Measurements from ENCODE around the gene IL17RC.
"Not testable (repeated sequence)": the region's sequence is repeated elsewhere in the genome, so short reads cannot be mapped to it uniquely, and the experiment has no call there.

Gene IL17RC, protein sequence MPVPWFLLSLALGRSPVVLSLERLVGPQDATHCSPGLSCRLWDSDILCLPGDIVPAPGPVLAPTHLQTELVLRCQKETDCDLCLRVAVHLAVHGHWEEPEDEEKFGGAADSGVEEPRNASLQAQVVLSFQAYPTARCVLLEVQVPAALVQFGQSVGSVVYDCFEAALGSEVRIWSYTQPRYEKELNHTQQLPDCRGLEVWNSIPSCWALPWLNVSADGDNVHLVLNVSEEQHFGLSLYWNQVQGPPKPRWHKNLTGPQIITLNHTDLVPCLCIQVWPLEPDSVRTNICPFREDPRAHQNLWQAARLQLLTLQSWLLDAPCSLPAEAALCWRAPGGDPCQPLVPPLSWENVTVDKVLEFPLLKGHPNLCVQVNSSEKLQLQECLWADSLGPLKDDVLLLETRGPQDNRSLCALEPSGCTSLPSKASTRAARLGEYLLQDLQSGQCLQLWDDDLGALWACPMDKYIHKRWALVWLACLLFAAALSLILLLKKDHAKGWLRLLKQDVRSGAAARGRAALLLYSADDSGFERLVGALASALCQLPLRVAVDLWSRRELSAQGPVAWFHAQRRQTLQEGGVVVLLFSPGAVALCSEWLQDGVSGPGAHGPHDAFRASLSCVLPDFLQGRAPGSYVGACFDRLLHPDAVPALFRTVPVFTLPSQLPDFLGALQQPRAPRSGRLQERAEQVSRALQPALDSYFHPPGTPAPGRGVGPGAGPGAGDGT

DNA sequence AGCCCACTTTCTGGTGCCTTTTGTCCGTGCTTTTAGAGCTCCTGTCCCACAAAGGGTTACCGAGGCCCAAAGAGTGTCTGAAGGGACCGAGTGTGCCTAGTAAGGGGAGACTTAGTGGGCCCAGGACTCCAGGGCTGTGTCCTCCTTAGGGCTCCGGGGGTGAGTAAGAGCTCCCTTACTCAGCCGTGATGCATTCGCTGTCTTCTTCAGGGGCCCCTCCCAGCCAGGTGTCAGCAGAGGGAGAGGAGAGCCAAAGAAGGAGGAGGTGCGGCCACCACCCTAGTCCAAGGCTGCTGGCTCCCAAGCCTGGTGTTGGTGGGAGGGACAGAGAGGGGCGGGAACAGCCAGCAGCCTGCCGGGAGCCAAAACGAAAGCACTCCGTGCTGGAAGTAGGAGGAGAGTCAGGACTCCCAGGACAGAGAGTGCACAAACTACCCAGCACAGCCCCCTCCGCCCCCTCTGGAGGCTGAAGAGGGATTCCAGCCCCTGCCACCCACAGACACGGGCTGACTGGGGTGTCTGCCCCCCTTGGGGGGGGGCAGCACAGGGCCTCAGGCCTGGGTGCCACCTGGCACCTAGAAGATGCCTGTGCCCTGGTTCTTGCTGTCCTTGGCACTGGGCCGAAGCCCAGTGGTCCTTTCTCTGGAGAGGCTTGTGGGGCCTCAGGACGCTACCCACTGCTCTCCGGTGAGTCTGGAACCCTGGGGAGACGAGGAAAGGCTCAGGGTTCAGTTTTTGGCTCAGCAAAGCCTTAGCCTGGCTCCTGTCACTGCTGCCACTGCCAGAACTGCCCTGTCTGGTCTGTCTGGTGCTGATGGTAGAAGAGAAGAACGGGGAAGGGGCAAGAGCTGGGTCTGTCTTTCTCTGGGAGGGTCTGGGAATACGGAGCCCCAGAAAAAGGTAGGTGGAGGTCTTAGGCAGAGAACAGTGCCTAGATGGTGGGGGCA is at the start of gene IL17RC:
Gene IL17RC (plus strand): TSS at position 365 of the 947 bp plus-strand sequence. CDS start 218 bp downstream, at position 583.
- peak; percentile 30 for DNase-seq (ENCODE audit: low read depth)

GRCh38 chr3:9867106-9867505 is 49.8 kb upstream of the IL17RC start:
- DNase-seq (ENCODE audit: low read depth) = no peak

DNA sequence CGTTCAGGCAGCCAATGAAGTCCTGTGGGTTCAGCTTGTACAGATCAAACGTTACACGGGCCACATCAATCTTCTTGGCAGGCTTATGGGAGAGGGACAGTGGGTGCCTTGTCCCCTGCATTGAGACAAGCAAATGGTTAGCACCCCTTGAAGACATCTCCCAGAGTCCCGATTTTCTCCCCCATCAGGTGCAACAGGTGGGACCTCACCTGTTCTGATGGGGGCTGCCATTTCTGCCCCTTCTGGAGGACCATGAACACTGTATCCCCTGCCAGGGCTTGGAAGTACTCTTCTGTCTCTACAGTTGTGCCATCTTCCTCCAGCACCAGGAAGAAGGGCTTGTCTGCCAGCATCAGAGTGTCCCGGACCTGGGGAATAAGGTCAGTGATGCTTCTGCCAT is 46.9 kb upstream of the IL17RC start:
- DNase-seq (ENCODE audit: low read depth) = no peak

DNA sequence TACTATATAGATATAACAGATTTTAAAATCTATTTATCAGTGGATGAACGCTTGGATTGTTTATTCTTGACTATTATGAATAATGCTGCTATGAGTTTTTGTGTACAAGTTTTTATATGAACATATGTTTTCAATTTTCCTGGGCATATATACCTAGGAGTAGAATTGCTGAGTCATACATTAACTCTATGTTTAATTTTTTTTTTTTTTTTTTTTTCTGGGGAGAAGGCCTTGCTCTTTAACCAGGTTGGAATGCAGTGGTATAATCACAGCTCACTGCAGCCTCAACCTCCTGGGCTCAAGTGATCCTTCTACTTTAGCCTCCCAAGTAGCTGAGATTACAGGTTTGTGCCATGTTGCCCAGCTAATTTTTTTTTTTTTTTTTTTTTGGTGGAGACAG is 45.9 kb upstream of the IL17RC start:
- DNase-seq (ENCODE audit: low read depth) = no peak

DNA sequence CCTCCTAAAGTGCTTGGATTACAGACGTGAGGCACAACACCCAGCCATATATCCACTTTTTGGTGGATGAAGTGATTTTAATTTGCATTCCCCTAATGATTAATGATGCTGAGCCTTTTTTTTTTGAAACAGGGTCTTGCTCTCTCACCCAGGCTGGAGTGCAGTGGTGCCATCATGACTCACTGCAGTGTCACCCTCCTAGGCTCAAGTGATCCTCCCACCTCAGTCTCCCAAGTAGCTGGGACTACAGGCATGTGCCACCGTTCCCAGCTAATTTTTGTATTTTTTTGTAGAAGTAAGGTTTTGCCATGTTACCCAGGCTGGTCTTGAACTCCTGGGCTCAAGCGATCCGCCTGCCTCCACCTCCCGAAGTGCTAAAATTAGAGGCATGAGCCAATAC is 44.8 kb upstream of the IL17RC start:
- DNase-seq (ENCODE audit: low read depth) = not testable (repeated sequence)

- DNase-seq (ENCODE audit: low read depth) = no peak
These were observed 41.5 kb upstream of the IL17RC start for GRCh38 chr3:9875448-9875847.

DNA sequence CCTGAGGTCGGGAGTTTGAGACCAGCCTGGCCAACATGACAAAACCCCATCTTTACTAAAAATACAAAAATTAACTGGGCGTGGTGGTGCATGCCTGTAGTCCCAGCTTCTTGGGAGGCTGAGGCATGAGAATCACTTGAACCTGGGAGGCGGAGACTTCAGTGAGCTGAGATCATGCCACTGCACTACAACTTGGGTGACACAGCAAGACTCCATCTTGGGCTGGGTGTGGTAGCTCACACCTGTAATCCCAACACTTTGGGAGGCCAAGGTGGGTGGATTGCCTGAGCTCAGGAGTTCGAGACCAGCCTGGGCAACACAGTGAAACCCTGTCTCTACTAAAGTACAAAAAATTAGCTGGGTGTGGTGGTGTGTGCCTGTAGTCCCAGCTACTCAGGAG is 40.6 kb upstream of the IL17RC start:
- DNase-seq (ENCODE audit: low read depth) = not testable (repeated sequence)

- no peak for DNase-seq (ENCODE audit: low read depth)
These were observed 39.9 kb upstream of the IL17RC start for GRCh38 chr3:9876991-9877390.

DNA sequence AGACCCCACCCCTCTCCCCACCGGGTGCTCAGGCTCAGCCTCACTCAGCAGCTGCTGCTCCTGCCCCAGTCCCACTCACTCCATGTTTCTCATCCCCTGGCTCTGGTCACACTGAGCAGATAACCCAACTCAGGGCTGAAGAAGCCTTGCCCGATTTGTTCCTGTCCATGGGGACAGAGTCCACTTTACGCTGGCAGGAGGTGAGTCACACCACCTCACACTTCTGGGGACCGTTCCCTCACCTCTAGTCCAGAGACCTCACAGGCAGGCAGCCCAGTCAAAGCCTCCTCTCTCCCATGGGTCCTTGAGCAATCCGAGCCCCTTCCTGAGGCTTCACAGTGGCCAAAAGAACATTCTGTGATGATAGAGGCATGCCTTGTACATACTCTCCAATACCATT is 38.2 kb upstream of the IL17RC start:
- no peak for DNase-seq (ENCODE audit: low read depth)

GRCh38 chr3:9879830-9880549 is 36.9 kb upstream of the IL17RC start, which contains the start of gene CIDEC:
CIDEC (minus strand) TSS chr3:9880253; CDS start chr3:9878486, 1,767 bp downstream.
- DNase-seq (ENCODE audit: low read depth) = no peak

- DNase-seq (ENCODE audit: low read depth) = no peak
These were observed 35.5 kb upstream of the IL17RC start for GRCh38 chr3:9881441-9881840.

GRCh38 chr3:9883706-9884554 is 33.0 kb upstream of the IL17RC start:
- DNase-seq (ENCODE audit: low read depth) = no peak

- no peak for DNase-seq (ENCODE audit: low read depth)
These were observed 32.2 kb upstream of the IL17RC start for GRCh38 chr3:9884555-9885165.

- no peak for DNase-seq (ENCODE audit: low read depth)
These were observed 30.6 kb upstream of the IL17RC start for GRCh38 chr3:9886328-9886727.

DNA sequence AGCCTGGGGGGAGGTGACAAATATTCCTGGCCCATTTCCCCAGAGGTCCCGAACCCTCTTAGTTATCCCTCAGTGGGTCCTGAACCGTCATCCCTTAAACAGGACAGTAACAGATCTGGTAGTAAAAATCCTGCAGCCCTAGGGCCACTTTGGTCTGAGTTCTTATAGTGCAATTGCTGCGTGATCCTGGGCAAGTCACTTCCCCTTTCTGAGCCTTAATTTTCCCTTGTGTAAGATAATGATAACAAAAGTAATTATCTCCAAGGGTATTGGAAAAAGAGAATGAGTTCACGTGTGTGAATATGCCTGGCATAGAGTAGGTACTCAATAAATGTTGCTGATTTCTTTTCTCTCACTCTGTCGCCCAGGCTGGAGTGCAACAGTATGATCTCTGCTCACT is 29.4 kb upstream of the IL17RC start:
- DNase-seq (ENCODE audit: low read depth) = no peak

DNA sequence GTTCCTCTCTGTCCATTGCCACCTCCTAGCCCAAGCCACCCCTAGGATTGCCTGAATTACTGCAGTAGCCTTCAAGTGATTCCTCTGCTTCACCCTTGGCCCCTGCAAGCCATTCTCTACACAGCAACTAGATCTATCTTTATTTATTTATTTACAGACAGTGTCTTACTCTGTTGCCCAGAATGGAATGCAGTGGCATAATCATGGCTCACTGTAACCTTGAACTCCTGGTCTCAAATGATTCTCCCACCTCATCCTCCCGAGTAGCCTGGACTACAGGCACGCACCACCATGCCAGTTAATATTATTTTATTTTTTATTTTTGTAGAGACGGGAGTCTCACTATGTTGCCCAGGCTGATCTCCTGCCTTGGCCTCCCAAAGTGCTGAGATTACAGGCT is 28.4 kb upstream of the IL17RC start:
- no peak for DNase-seq (ENCODE audit: low read depth)

DNA sequence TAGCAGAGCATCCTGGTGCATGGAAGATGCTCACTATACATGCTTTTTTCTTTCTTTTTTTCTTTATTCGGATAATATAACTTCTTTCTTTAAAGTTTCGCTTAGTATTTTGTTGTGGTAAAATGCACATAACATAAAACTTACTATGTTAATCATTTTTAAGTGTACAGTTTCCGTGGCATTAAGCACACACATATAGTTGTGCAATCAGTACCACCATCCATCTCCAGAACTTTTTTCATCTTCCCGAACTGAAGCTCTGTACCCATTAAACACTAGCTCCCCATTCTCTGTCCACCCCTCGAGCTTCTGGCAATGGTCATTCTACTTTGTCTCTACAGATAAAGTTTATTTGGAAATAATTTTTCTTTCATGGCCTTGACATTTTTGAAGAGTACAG is 27.5 kb upstream of the IL17RC start:
- no peak for DNase-seq (ENCODE audit: low read depth)

- DNase-seq (ENCODE audit: low read depth) = peak; percentile 84
These were observed 26.4 kb upstream of the IL17RC start, which contains the start of gene JAGN1 for GRCh38 chr3:9890249-9891071. JAGN1 (plus strand) TSS chr3:9890610; CDS start chr3:9890723, 113 bp downstream.

DNA sequence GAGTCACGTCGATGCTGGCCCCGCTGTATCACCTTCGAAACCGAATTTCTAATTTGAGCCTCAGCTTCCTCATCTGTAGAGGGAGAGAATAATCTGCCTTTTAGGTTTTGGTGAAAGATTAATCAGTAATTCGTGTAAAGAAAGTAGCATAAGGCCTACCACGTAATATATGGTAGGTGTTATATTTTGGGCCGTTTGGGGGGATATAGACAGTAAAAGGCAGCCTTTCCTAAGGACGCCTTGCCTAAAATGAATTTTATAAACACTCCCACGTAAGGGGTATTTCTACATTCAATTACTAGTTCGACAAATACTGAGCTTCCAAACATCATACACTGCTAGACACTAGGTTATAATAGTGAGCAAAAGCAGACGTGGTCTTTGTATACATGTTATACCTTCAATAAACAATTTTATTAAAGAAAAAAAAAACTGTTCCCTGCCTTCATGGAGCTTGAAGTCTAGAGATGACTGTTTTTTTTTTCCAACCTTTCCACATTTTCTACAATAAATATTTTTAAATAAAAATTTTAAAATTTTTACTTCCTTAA is 25.8 kb upstream of the IL17RC start:
- no peak for DNase-seq (ENCODE audit: low read depth)
